Neural cell (in vitro differentiated cells): ENCODE results near the gene KLF13. TPM values are rescaled to one million over a fixed set of nuclear protein-coding genes. Genes with fewer than 3 reads are reported as not detected.

Experiments used
- H2AFZ ChIP-seq: fragments of 200-600, 300-800 bp; sonication (generic), shearing (Covaris generic); 2 replicates; pipeline ENCODE4 v1.6.0; 2014; ENCODE audit warnings: low read depth, mild to moderate bottlenecking, antibody characterized with exemption, low read length, moderate library complexity
- H3F3A ChIP-seq: fragments of 200-600 bp; shearing (Covaris generic); 2 replicates; pipeline ENCODE4 v1.6.1; 2016; ENCODE audit warnings: mild to moderate bottlenecking, moderate library complexity, mixed read lengths, antibody characterized with exemption, low read length; ENCODE audit not compliant: insufficient read depth, poor library complexity, severe bottlenecking
- H3K27ac ChIP-seq: fragments of 200-600, 300-800 bp; sonication (generic), shearing (Covaris generic); 2 replicates; pipeline ENCODE4 v1.5.1; 2014; ENCODE audit warnings: mild to moderate bottlenecking, low read length, moderate library complexity
- H3K27me3 ChIP-seq: fragments of 300-800, 200-600 bp; sonication (generic), shearing (Covaris generic); 2 replicates; pipeline ENCODE4 v1.6.0; 2014; ENCODE audit warnings: mild to moderate bottlenecking, low read depth, low read length, moderate library complexity; ENCODE audit not compliant: insufficient read depth
- H3K36me3 ChIP-seq: fragments of 300-800, 200-600 bp; sonication (generic), shearing (Covaris generic); 2 replicates; pipeline ENCODE4 v1.5.1; 2014; ENCODE audit warnings: mild to moderate bottlenecking, antibody characterized with exemption, low read length, moderate library complexity; ENCODE audit not compliant: insufficient read depth
- H3K4me2 ChIP-seq: fragments of 300-800, 200-600 bp; sonication (generic), shearing (Covaris generic); 2 replicates; pipeline ENCODE4 v1.6.0; 2014; ENCODE audit warnings: mild to moderate bottlenecking, low read length
- H3K4me3 ChIP-seq: fragments of 300-800, 200-600 bp; sonication (generic), shearing (Covaris generic); 2 replicates; pipeline ENCODE4 v1.5.1; 2014; ENCODE audit warnings: mild to moderate bottlenecking, low read length, moderate library complexity
- H3K79me2 ChIP-seq: fragments of 200-600 bp; shearing (Covaris generic); replicated peaks from 2 replicates; pipeline ENCODE4 v1.6.0; 2014; ENCODE audit warnings: mild to moderate bottlenecking, low read length, moderate library complexity; ENCODE audit not compliant: insufficient read depth
- H3K9ac ChIP-seq: fragments of 300-800, 200-600 bp; sonication (generic), shearing (Covaris generic); 2 replicates; pipeline ENCODE4 v1.6.1; 2016; ENCODE audit warnings: mild to moderate bottlenecking, low read length, mixed read lengths
- H3K9me2 ChIP-seq: fragments of 200-600 bp; shearing (Covaris generic); 2 replicates; pipeline ENCODE4 v1.6.1; 2016; ENCODE audit warnings: mild to moderate bottlenecking, low read length, mixed read lengths; ENCODE audit not compliant: insufficient read depth
- H3K9me3 ChIP-seq: fragments of 200-600, 300-800 bp; sonication (generic), shearing (Covaris generic); 2 replicates; pipeline ENCODE4 v1.6.1; 2016; ENCODE audit warnings: mild to moderate bottlenecking, mixed run types, low read length, moderate library complexity, mixed read lengths
- H4K20me1 ChIP-seq: fragments of 200-600 bp; shearing (Covaris generic); 2 replicates; pipeline ENCODE4 v1.6.1; 2016; ENCODE audit warnings: mild to moderate bottlenecking, mixed run types; ENCODE audit not compliant: insufficient read depth
- EP300 ChIP-seq: fragments of 450-650 bp; conservative IDR thresholded peaks from 2 replicates; pipeline ENCODE4 v1.6.1; 2014; ENCODE audit warnings: antibody characterized with exemption, mild to moderate bottlenecking, moderate library complexity; ENCODE audit not compliant: poor library complexity, severe bottlenecking
- EZH2 ChIP-seq: fragments of 200-600, 300-800 bp; shearing (Covaris generic), sonication (generic); IDR thresholded peaks from 2 replicates; pipeline ENCODE4 v1.6.1; 2014; ENCODE audit warnings: antibody characterized with exemption, low read length, borderline replicate concordance, mild to moderate bottlenecking; ENCODE audit not compliant: insufficient read depth, poor library complexity, severe bottlenecking
- MXI1 ChIP-seq: fragments of 450-650 bp; conservative IDR thresholded peaks from 2 replicates; pipeline ENCODE4 v1.6.1; 2014; ENCODE audit warnings: antibody characterized with exemption, mild to moderate bottlenecking; ENCODE audit not compliant: poor library complexity, severe bottlenecking
- POLR2AphosphoS5 ChIP-seq: IDR thresholded peaks from 2 replicates; pipeline ENCODE4 v1.6.1; 2012
- RAD21 ChIP-seq: fragments of 450-650 bp; conservative IDR thresholded peaks from 2 replicates; pipeline ENCODE4 v1.6.1; 2014; ENCODE audit warnings: antibody characterized with exemption, mild to moderate bottlenecking, moderate library complexity
- SMC3 ChIP-seq: fragments of 450-650 bp; conservative IDR thresholded peaks from 2 replicates; pipeline ENCODE4 v1.6.1; 2014; ENCODE audit warnings: antibody characterized with exemption, mild to moderate bottlenecking, moderate library complexity; ENCODE audit not compliant: poor library complexity
- TAF1 ChIP-seq: IDR thresholded peaks from 2 replicates; pipeline ENCODE4 v1.6.1; 2012; ENCODE audit warnings: low read depth
- polyA plus RNA-seq: library from polyadenylated mRNA; depleted of rRNA; stranded (reverse); fragments of >200 nt; gene quantifications from 2 replicates; pipeline ENCODE4 v1.2.3, GENCODE V29; 2014
- TF ChIP-seq, protein P1 (sequence below): IDR thresholded peaks from 2 replicates; pipeline ENCODE4 v1.6.1; 2012; ENCODE audit warnings: borderline replicate concordance
- TF ChIP-seq, protein P2 (sequence below): fragments of 450-650 bp; IDR thresholded peaks from 2 replicates; pipeline ENCODE4 v1.5.1; 2014; ENCODE audit warnings: antibody characterized with exemption, mild to moderate bottlenecking, moderate library complexity; ENCODE audit not compliant: poor library complexity, severe bottlenecking

The KLF13 gene
- polyA plus RNA-seq, 1 donor from 2014 or later = 17.0 TPM

DNA sequence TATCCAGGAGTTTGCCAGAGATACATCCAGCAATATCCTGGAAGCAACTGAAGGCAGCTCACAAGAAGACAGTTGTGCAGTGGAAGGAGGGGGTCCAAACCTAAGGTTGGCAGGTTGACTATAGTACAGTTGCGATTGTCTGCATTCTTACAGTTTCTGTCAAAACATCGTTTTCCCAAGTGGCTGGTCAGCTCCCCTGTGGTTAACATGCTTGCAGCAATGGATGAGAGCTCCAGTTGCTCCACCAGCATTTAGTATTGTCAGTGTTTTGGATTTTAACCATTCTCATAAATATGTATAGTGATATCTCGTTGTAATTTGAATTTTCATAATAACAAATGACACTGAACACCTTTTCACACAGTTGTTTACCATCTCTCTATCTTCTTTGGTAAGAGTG, 31.5 kb downstream of the KLF13 start:
- no peaks in the 10 kb centered on the region for H4K20me1 ChIP-seq
- peak; percentile 60 for TF ChIP-seq POLR2AphosphoS5
- TF ChIP-seq EP300 = peak; percentile 21
- TF ChIP-seq EZH2 = no peak
- no peaks in the 10 kb centered on the region for H3F3A ChIP-seq
- no peak overlapping the region for H3K9ac ChIP-seq
- no peaks in the 10 kb centered on the region for H3K36me3 ChIP-seq
- H3K9me2 ChIP-seq = no peaks in the 10 kb centered on the region
- H3K4me2 ChIP-seq = no peak overlapping the region
- H3K79me2 ChIP-seq = peaks cover 40% of the 10 kb centered on the region
- H3K27me3 ChIP-seq = no peaks in the 10 kb centered on the region
- no peaks in the 10 kb centered on the region for H3K9me3 ChIP-seq
- H3K4me3 ChIP-seq = no peak overlapping the region
- H2AFZ ChIP-seq = no peak overlapping the region
- H3K27ac ChIP-seq = no peak overlapping the region

DNA sequence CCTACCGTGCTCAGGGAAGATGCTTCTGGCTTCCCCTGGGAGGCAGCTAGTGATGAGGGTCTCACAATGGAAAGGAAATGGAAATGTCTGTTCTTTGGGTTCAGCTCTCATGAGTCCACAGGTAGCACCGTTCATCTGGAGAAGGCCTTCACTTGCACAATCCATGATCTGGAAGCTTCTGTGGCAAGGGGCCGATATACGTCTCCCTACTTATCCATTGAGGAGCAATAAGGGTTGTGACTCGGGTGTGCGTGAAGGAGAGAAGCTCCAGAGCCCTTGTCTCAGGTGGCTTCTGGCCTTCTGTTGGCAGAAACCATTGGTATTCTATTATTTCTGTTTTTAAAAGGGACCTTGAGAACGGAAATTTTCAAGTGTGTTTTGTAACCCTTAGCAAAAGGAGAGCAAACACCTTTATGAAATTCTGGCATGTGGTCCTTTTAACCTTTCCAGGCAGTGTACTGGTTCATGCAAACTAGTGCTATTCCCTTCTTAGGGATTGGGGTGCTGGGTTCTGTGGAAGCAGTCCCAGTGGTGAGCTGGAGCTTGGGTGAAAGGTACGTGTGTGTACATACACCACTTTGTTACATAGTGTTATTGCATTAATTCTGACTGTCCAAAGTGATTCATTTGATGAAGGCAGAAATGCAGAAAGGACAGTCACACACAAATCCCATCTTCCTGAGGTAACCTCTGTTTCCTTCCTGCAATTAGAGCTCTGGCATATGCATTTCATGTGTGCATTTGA, 32.5 kb downstream of the KLF13 start:
- H3K27ac ChIP-seq = no peak overlapping the region
- TF ChIP-seq MXI1 (no peak), TAF1 (no peak), POLR2AphosphoS5 (no peak), SMC3 (no peak), EP300 (no peak), RAD21 (no peak), EZH2 (no peak)
- TF ChIP-seq, protein P1, sequence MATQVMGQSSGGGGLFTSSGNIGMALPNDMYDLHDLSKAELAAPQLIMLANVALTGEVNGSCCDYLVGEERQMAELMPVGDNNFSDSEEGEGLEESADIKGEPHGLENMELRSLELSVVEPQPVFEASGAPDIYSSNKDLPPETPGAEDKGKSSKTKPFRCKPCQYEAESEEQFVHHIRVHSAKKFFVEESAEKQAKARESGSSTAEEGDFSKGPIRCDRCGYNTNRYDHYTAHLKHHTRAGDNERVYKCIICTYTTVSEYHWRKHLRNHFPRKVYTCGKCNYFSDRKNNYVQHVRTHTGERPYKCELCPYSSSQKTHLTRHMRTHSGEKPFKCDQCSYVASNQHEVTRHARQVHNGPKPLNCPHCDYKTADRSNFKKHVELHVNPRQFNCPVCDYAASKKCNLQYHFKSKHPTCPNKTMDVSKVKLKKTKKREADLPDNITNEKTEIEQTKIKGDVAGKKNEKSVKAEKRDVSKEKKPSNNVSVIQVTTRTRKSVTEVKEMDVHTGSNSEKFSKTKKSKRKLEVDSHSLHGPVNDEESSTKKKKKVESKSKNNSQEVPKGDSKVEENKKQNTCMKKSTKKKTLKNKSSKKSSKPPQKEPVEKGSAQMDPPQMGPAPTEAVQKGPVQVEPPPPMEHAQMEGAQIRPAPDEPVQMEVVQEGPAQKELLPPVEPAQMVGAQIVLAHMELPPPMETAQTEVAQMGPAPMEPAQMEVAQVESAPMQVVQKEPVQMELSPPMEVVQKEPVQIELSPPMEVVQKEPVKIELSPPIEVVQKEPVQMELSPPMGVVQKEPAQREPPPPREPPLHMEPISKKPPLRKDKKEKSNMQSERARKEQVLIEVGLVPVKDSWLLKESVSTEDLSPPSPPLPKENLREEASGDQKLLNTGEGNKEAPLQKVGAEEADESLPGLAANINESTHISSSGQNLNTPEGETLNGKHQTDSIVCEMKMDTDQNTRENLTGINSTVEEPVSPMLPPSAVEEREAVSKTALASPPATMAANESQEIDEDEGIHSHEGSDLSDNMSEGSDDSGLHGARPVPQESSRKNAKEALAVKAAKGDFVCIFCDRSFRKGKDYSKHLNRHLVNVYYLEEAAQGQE = no peak
- TF ChIP-seq, protein P2, sequence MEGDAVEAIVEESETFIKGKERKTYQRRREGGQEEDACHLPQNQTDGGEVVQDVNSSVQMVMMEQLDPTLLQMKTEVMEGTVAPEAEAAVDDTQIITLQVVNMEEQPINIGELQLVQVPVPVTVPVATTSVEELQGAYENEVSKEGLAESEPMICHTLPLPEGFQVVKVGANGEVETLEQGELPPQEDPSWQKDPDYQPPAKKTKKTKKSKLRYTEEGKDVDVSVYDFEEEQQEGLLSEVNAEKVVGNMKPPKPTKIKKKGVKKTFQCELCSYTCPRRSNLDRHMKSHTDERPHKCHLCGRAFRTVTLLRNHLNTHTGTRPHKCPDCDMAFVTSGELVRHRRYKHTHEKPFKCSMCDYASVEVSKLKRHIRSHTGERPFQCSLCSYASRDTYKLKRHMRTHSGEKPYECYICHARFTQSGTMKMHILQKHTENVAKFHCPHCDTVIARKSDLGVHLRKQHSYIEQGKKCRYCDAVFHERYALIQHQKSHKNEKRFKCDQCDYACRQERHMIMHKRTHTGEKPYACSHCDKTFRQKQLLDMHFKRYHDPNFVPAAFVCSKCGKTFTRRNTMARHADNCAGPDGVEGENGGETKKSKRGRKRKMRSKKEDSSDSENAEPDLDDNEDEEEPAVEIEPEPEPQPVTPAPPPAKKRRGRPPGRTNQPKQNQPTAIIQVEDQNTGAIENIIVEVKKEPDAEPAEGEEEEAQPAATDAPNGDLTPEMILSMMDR = no peak
- peaks cover 40% of the 10 kb centered on the region for H3K79me2 ChIP-seq
- H2AFZ ChIP-seq = no peak overlapping the region
- no peak overlapping the region for H3K4me3 ChIP-seq
- H4K20me1 ChIP-seq = no peaks in the 10 kb centered on the region
- no peaks in the 10 kb centered on the region for H3K27me3 ChIP-seq
- H3K9me2 ChIP-seq = no peaks in the 10 kb centered on the region
- no peaks in the 10 kb centered on the region for H3K9me3 ChIP-seq
- H3K9ac ChIP-seq = no peak overlapping the region
- H3K4me2 ChIP-seq = no peak overlapping the region
- H3F3A ChIP-seq = no peaks in the 10 kb centered on the region
- H3K36me3 ChIP-seq = no peaks in the 10 kb centered on the region
